Measurements from ENCODE around the gene B3GLCT. TPM values are rescaled to one million over a fixed set of nuclear protein-coding genes. Genes with fewer than 3 reads are reported as not detected.

The B3GLCT gene
- total and polyA plus RNA-seq, 2 of the 13 experiments (the other 11 are each of a cell fraction or from before 2014, with no cell fraction given): 2.0 to 7.1 TPM

DNA sequence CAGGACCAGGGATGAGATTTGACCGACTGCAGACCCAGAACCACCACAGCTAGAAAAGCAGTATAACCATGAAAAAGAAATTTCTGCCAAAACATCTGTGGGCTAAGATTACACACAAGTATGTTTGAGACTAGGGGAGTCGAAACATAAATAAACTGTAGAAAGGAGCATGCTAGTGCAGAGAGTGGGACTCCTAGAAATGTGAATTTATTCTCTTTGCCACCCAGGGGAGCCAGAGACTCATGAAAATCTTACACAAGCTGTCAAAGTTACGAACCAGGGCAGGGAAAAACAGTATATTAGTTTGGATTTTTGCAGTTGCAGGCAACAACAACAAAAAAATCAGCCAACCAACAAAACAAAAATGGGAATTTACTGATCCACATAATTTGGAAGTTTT is 25.8 kb upstream of the B3GLCT start (continued):
- TF ChIP-seq, protein P1, sequence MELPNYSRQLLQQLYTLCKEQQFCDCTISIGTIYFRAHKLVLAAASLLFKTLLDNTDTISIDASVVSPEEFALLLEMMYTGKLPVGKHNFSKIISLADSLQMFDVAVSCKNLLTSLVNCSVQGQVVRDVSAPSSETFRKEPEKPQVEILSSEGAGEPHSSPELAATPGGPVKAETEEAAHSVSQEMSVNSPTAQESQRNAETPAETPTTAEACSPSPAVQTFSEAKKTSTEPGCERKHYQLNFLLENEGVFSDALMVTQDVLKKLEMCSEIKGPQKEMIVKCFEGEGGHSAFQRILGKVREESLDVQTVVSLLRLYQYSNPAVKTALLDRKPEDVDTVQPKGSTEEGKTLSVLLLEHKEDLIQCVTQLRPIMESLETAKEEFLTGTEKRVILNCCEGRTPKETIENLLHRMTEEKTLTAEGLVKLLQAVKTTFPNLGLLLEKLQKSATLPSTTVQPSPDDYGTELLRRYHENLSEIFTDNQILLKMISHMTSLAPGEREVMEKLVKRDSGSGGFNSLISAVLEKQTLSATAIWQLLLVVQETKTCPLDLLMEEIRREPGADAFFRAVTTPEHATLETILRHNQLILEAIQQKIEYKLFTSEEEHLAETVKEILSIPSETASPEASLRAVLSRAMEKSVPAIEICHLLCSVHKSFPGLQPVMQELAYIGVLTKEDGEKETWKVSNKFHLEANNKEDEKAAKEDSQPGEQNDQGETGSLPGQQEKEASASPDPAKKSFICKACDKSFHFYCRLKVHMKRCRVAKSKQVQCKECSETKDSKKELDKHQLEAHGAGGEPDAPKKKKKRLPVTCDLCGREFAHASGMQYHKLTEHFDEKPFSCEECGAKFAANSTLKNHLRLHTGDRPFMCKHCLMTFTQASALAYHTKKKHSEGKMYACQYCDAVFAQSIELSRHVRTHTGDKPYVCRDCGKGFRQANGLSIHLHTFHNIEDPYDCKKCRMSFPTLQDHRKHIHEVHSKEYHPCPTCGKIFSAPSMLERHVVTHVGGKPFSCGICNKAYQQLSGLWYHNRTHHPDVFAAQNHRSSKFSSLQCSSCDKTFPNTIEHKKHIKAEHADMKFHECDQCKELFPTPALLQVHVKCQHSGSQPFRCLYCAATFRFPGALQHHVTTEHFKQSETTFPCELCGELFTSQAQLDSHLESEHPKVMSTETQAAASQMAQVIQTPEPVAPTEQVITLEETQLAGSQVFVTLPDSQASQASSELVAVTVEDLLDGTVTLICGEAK (IDR thresholded peaks at IDR 0.05): no peak
- TF ChIP-seq, protein P1 (CRISPR knock-in tag; IDR thresholded peaks at IDR 0.05): no peak
- no peak for TF ChIP-seq SMAD1 (CRISPR knock-in tag; IDR thresholded peaks at IDR 0.05; ENCODE audit: borderline replicate concordance, low read depth)
